Measurements from ENCODE around the gene TPO.

Gene TPO

DNA sequence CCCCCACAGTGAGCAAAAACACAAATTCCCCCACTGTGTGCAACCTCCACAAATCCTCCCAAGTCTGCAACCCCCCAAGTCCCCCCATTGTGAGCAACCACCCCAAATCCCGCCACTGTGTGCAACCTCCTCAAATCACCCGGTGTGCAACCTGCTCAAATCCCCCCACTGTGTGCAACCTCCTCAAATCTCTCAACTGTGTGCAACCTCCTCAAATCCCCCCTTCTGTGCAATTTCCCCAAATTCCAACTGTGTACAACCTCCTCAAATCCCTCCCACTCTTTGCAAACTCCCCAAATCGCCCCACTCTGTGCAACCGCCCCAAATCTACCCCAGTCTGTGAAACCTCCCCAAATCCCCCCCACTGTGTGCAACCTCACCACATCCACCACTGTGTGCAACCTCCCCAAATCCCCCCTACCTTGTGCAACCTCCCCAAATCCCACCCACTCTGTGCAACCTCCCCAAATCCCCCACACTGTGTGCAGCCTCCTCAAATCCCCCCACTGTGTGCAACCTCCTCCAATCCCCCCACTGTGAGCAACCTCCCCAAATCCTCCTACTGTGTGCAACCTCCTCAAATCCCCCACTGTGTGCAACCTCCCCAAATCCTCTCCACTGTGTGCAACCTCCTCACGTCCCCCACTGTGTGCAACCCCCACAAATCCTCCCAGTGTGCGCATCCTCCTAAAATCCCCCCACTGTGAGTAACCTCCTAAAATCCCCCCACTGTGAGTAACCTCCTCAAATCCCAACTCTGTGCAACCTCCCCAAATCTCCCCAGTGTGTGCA is 115.2 kb downstream of the TPO start:
- TF ChIP-seq, protein P1, sequence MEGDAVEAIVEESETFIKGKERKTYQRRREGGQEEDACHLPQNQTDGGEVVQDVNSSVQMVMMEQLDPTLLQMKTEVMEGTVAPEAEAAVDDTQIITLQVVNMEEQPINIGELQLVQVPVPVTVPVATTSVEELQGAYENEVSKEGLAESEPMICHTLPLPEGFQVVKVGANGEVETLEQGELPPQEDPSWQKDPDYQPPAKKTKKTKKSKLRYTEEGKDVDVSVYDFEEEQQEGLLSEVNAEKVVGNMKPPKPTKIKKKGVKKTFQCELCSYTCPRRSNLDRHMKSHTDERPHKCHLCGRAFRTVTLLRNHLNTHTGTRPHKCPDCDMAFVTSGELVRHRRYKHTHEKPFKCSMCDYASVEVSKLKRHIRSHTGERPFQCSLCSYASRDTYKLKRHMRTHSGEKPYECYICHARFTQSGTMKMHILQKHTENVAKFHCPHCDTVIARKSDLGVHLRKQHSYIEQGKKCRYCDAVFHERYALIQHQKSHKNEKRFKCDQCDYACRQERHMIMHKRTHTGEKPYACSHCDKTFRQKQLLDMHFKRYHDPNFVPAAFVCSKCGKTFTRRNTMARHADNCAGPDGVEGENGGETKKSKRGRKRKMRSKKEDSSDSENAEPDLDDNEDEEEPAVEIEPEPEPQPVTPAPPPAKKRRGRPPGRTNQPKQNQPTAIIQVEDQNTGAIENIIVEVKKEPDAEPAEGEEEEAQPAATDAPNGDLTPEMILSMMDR (IDR thresholded peaks at IDR 0.05; ENCODE audit: low read depth, low read length) = no peak
- DNase-seq (ENCODE audit: extremely low read depth, low read depth) = no peak

DNA sequence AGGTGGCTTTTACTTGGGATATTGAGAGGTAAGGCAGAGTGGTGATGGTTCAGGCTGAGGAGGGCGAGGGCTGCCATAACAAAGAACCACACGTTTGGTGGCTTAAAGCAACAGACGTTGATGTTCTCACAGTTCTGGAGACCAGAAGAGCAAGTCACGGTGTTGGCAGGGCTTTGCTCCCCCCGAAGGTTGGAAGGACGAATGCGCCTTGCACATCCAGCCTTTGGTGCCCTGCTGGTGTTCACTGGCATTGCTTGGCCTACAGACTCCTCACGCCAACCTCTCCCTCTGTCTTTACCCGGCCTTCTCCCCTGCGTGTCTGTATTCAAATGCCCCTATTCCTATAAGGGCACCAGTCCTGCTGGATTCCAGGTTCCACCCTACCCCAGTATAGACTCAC is 125.4 kb downstream of the TPO start:
- TF ChIP-seq, protein P1 (IDR thresholded peaks at IDR 0.05; ENCODE audit: low read depth, low read length) = peak; percentile 8
- DNase-seq (ENCODE audit: extremely low read depth, low read depth) = no peak

- TF ChIP-seq, protein P1 (IDR thresholded peaks at IDR 0.05; ENCODE audit: low read depth, low read length) = no peak
- DNase-seq (ENCODE audit: extremely low read depth, low read depth) = no peak
These were observed 126.2 kb downstream of the TPO start for GRCh38 chr2:1539441-1539840.

- TF ChIP-seq, protein P1 (IDR thresholded peaks at IDR 0.05; ENCODE audit: low read depth, low read length) = no peak
- no peak for DNase-seq (ENCODE audit: extremely low read depth, low read depth)
These were observed 126.7 kb downstream of the TPO start for GRCh38 chr2:1539973-1540372.

- DNase-seq (ENCODE audit: extremely low read depth, low read depth) = no peak
- TF ChIP-seq, protein P1 (IDR thresholded peaks at IDR 0.05; ENCODE audit: low read depth, low read length) = no peak
These were observed 127.2 kb downstream of the TPO start for GRCh38 chr2:1540481-1540880.

DNA sequence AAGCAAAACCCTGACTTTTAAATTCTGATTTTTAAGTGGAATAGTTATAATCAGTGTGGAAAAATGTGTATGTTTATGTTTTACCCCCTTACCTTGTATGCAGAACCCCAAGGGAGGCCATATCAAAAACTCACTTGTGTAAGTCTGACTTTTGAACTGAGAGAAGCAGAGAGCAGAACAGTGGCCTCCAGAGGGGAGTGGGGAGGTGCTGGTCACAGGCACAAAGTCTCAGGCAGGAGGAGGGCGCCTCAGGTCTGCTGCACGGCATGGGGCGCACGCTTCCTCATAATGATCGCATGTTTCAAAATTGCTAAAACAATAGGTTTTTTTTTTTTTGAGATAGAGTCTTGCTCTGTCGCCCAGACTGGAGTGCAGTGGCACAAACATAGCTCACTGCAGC is 127.8 kb downstream of the TPO start:
- TF ChIP-seq, protein P1 (IDR thresholded peaks at IDR 0.05; ENCODE audit: low read depth, low read length) = no peak
- DNase-seq (ENCODE audit: extremely low read depth, low read depth) = no peak

GRCh38 chr2:1541819-1542475 is 128.7 kb downstream of the TPO start:
- TF ChIP-seq, protein P1 (IDR thresholded peaks at IDR 0.05; ENCODE audit: low read depth, low read length) = no peak

More at GRCh38 chr2:1541819-1542475, 128.7 kb downstream of the TPO start:
- no peak for DNase-seq (ENCODE audit: extremely low read depth, low read depth)

Data from AG09319 (cell line).